Measurements from ENCODE around the gene MEGF11.

GRCh38 chr15:66035901-66036300 lies 217.6 kb downstream of the MEGF11 start:
- TF ChIP-seq POLR2AphosphoS5 (IDR thresholded peaks at IDR 0.05) (no peak), POLR2A (IDR thresholded peaks at IDR 0.05; ENCODE audit: low read depth) (no peak), CTCF (IDR thresholded peaks at IDR 0.05) (no peak)
